Measurements from ENCODE around the gene SLC39A11. TPM values are rescaled to one million over a fixed set of nuclear protein-coding genes. Genes with fewer than 3 reads are reported as not detected.

Gene SLC39A11
- total and polyA plus RNA-seq, 4 donors = 18.9 to 44.9 (median 28.2) TPM

- TF ChIP-seq, protein P1, sequence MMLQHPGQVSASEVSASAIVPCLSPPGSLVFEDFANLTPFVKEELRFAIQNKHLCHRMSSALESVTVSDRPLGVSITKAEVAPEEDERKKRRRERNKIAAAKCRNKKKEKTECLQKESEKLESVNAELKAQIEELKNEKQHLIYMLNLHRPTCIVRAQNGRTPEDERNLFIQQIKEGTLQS (IDR thresholded peaks at IDR 0.05) = no peak
- TF ChIP-seq TAF1 (conservative IDR thresholded peaks at IDR 0.05) (no peak), RXRA (IDR thresholded peaks at IDR 0.05) (no peak), HNF4G (IDR thresholded peaks at IDR 0.05) (no peak), GABPA (IDR thresholded peaks at IDR 0.05 in 1 of 2, conservative IDR thresholded peaks at IDR 0.05 in 1 of 2) (no peak), NR2F2 (IDR thresholded peaks at IDR 0.05) (no peak), JUND (IDR thresholded peaks at IDR 0.05) (no peak), SP1 (IDR thresholded peaks at IDR 0.05) (no peak), YY1 (IDR thresholded peaks at IDR 0.05) (no peak), FOXA2 (IDR thresholded peaks at IDR 0.05) (no peak)
- TF ChIP-seq, protein P2, sequence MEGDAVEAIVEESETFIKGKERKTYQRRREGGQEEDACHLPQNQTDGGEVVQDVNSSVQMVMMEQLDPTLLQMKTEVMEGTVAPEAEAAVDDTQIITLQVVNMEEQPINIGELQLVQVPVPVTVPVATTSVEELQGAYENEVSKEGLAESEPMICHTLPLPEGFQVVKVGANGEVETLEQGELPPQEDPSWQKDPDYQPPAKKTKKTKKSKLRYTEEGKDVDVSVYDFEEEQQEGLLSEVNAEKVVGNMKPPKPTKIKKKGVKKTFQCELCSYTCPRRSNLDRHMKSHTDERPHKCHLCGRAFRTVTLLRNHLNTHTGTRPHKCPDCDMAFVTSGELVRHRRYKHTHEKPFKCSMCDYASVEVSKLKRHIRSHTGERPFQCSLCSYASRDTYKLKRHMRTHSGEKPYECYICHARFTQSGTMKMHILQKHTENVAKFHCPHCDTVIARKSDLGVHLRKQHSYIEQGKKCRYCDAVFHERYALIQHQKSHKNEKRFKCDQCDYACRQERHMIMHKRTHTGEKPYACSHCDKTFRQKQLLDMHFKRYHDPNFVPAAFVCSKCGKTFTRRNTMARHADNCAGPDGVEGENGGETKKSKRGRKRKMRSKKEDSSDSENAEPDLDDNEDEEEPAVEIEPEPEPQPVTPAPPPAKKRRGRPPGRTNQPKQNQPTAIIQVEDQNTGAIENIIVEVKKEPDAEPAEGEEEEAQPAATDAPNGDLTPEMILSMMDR (IDR thresholded peaks at IDR 0.05; ENCODE audit: low read depth, low read length, missing input control) = no peak
- Histone ChIP-seq H3K27ac (ENCODE audit: low read depth in 1 of 2, low read length in 2 of 2) (no peak overlapping the region), H3K4me1 (ENCODE audit: control insufficient read depth in 4 of 4, insufficient read depth in 4 of 4, low read length in 3 of 4) (peaks cover 0 to 9% (median 9%) of the 10 kb centered on the region in 4 donors), H3K9me3 (ENCODE audit: control insufficient read depth in 4 of 4, low read length in 3 of 4) (no peaks in the 10 kb centered on the region), H3K36me3 (ENCODE audit: control insufficient read depth in 4 of 4, insufficient read depth in 3 of 4, low read depth in 1 of 4, low read length in 3 of 4) (no peaks in the 10 kb centered on the region), H3K27me3 (ENCODE audit: control insufficient read depth in 4 of 4, insufficient read depth in 4 of 4, low read length in 3 of 4) (no peaks in the 10 kb centered on the region), H3K9ac (ENCODE audit: low read depth in 1 of 2, low read length in 2 of 2) (no peak overlapping the region), H3K4me3 (ENCODE audit: low read depth in 1 of 3, low read length in 3 of 3) (no peak overlapping the region)
- 98% methylated on average over 8 of the region's 8 CpGs for WGBS
- DNase-seq (ENCODE audit: low spot score) = no peak
Observed at GRCh38 chr17:72935984-72936383, 156.5 kb downstream of the SLC39A11 start.

GRCh38 chr17:72934927-72935326 is 157.6 kb downstream of the SLC39A11 start:
- Histone ChIP-seq H3K4me3 (ENCODE audit: low read depth in 1 of 3, low read length in 3 of 3) (no peak overlapping the region), H3K4me1 (ENCODE audit: control insufficient read depth in 4 of 4, insufficient read depth in 4 of 4, low read length in 3 of 4) (peaks cover 0 to 9% (median 9%) of the 10 kb centered on the region in 4 donors), H3K9me3 (ENCODE audit: control insufficient read depth in 4 of 4, low read length in 3 of 4) (no peaks in the 10 kb centered on the region), H3K27me3 (ENCODE audit: control insufficient read depth in 4 of 4, insufficient read depth in 4 of 4, low read length in 3 of 4) (no peaks in the 10 kb centered on the region), H3K27ac (ENCODE audit: low read depth in 1 of 2, low read length in 2 of 2) (no peak overlapping the region), H3K36me3 (ENCODE audit: control insufficient read depth in 4 of 4, insufficient read depth in 3 of 4, low read depth in 1 of 4, low read length in 3 of 4) (no peaks in the 10 kb centered on the region), H3K9ac (ENCODE audit: low read depth in 1 of 2, low read length in 2 of 2) (no peak overlapping the region)
- TF ChIP-seq FOXA1 (IDR thresholded peaks at IDR 0.05) (no peak), GABPA (IDR thresholded peaks at IDR 0.05 in 1 of 2, conservative IDR thresholded peaks at IDR 0.05 in 1 of 2) (no peak), HNF4A (conservative IDR thresholded peaks at IDR 0.05) (no peak)
- TF ChIP-seq, protein P3, sequence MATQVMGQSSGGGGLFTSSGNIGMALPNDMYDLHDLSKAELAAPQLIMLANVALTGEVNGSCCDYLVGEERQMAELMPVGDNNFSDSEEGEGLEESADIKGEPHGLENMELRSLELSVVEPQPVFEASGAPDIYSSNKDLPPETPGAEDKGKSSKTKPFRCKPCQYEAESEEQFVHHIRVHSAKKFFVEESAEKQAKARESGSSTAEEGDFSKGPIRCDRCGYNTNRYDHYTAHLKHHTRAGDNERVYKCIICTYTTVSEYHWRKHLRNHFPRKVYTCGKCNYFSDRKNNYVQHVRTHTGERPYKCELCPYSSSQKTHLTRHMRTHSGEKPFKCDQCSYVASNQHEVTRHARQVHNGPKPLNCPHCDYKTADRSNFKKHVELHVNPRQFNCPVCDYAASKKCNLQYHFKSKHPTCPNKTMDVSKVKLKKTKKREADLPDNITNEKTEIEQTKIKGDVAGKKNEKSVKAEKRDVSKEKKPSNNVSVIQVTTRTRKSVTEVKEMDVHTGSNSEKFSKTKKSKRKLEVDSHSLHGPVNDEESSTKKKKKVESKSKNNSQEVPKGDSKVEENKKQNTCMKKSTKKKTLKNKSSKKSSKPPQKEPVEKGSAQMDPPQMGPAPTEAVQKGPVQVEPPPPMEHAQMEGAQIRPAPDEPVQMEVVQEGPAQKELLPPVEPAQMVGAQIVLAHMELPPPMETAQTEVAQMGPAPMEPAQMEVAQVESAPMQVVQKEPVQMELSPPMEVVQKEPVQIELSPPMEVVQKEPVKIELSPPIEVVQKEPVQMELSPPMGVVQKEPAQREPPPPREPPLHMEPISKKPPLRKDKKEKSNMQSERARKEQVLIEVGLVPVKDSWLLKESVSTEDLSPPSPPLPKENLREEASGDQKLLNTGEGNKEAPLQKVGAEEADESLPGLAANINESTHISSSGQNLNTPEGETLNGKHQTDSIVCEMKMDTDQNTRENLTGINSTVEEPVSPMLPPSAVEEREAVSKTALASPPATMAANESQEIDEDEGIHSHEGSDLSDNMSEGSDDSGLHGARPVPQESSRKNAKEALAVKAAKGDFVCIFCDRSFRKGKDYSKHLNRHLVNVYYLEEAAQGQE (IDR thresholded peaks at IDR 0.05) = no peak
- no peak for DNase-seq (ENCODE audit: low spot score)
- 88% methylated on average over 8 of the region's 8 CpGs for WGBS

DNA sequence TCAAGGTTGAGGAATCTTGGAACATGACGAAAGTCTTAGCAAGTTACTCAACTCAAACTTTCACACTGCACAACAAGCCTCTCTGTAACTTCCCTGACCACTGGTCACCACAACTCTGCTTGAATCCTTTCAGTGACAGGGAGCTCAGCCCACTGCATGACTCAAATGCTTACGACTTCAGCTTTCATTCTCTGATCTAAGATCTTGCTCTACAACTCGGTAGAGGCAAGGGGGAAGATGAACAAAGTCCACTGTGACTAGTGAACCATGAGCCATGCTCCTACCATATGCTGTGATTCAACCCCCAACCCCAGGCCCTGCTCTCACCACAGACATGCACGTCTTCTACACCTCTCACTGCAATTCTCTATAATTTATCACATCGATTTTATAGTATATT is 160.9 kb downstream of the SLC39A11 start:
- Histone ChIP-seq H3K9ac (ENCODE audit: low read depth in 1 of 2, low read length in 2 of 2) (no peak overlapping the region), H3K36me3 (ENCODE audit: control insufficient read depth in 4 of 4, insufficient read depth in 3 of 4, low read depth in 1 of 4, low read length in 3 of 4) (no peaks in the 10 kb centered on the region), H3K9me3 (ENCODE audit: control insufficient read depth in 4 of 4, low read length in 3 of 4) (no peaks in the 10 kb centered on the region), H3K4me3 (ENCODE audit: low read depth in 1 of 3, low read length in 3 of 3) (no peak overlapping the region), H3K27me3 (ENCODE audit: control insufficient read depth in 4 of 4, insufficient read depth in 4 of 4, low read length in 3 of 4) (no peaks in the 10 kb centered on the region), H3K27ac (ENCODE audit: low read depth in 1 of 2, low read length in 2 of 2) (no peak overlapping the region), H3K4me1 (ENCODE audit: control insufficient read depth in 4 of 4, insufficient read depth in 4 of 4, low read length in 3 of 4) (peaks cover 0 to 6% (median 0%) of the 10 kb centered on the region in 4 donors)
- DNase-seq (ENCODE audit: low spot score) = no peak
- 89% methylated on average over 5 of the region's 5 CpGs for WGBS
- TF ChIP-seq, protein P4, sequence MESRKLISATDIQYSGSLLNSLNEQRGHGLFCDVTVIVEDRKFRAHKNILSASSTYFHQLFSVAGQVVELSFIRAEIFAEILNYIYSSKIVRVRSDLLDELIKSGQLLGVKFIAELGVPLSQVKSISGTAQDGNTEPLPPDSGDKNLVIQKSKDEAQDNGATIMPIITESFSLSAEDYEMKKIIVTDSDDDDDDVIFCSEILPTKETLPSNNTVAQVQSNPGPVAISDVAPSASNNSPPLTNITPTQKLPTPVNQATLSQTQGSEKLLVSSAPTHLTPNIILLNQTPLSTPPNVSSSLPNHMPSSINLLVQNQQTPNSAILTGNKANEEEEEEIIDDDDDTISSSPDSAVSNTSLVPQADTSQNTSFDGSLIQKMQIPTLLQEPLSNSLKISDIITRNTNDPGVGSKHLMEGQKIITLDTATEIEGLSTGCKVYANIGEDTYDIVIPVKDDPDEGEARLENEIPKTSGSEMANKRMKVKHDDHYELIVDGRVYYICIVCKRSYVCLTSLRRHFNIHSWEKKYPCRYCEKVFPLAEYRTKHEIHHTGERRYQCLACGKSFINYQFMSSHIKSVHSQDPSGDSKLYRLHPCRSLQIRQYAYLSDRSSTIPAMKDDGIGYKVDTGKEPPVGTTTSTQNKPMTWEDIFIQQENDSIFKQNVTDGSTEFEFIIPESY (IDR thresholded peaks at IDR 0.05) = no peak
- no peak for TF ChIP-seq FOXA2 (IDR thresholded peaks at IDR 0.05)
- no peak for TF ChIP-seq HNF4G (IDR thresholded peaks at IDR 0.05)
- TF ChIP-seq, protein P2 (IDR thresholded peaks at IDR 0.05; ENCODE audit: low read depth, low read length, missing input control) = no peak
- TF ChIP-seq EGR1 (IDR thresholded peaks at IDR 0.05; ENCODE audit: low read depth in 2 of 2) = no peak
- no peak for TF ChIP-seq YY1 (IDR thresholded peaks at IDR 0.05)
- TF ChIP-seq SP1 (IDR thresholded peaks at IDR 0.05) = no peak
- TF ChIP-seq GABPA (IDR thresholded peaks at IDR 0.05 in 1 of 2, conservative IDR thresholded peaks at IDR 0.05 in 1 of 2) = no peak
- no peak for TF ChIP-seq HNF4A (conservative IDR thresholded peaks at IDR 0.05)
- TF ChIP-seq FOXA1 (IDR thresholded peaks at IDR 0.05) = no peak
- TF ChIP-seq JUND (IDR thresholded peaks at IDR 0.05) = no peak
- TF ChIP-seq, protein P5, sequence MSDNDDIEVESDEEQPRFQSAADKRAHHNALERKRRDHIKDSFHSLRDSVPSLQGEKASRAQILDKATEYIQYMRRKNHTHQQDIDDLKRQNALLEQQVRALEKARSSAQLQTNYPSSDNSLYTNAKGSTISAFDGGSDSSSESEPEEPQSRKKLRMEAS (IDR thresholded peaks at IDR 0.05) = no peak
- no peak for TF ChIP-seq RXRA (IDR thresholded peaks at IDR 0.05)
- TF ChIP-seq NR2F2 (IDR thresholded peaks at IDR 0.05) = no peak
- no peak for TF ChIP-seq TAF1 (conservative IDR thresholded peaks at IDR 0.05)
